Measurements from ENCODE around the gene COL9A3.

COL9A3 gene

DNA sequence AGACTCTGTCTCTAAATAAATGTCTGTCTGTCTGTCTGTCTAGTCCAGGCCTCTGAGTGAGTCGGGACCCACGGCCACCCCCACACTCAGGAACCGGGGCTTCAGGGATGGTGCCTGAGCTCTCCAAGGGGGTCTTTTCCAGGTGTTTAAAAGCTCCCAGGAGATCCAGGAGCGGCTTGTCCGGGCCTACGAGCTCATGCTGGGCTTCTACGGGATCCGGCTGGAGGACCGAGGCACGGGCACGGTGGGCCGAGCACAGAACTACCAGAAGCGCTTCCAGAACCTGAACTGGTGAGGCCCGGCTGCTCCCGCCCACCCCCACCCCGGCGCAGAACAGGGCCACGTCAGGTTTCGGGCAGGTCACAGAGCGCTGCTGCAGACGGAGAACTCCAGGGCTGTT is 5.5 kb upstream of the COL9A3 start:
- no peak for DNase-seq (ENCODE audit: low read depth)

DNA sequence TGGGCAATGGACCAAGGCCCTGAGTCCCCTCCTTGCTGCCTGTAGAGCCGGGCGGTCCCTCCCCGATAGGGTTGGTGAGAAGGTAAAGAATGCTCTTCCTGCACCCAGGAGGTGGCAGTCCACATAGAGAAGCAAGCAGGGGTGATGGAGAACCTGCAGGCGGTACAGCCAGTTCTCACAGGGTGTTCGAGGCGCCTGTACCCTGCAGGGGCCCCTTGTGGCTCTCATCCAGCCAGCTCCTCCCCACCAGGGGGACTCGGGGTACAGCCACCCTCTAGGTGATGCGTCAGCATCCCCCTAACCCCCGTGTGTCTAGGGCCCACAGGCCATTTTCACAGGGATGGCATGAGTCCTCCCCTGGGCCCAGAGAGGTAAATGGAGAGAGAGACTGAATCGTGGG is 5.1 kb upstream of the COL9A3 start:
- DNase-seq (ENCODE audit: low read depth) = no peak

DNA sequence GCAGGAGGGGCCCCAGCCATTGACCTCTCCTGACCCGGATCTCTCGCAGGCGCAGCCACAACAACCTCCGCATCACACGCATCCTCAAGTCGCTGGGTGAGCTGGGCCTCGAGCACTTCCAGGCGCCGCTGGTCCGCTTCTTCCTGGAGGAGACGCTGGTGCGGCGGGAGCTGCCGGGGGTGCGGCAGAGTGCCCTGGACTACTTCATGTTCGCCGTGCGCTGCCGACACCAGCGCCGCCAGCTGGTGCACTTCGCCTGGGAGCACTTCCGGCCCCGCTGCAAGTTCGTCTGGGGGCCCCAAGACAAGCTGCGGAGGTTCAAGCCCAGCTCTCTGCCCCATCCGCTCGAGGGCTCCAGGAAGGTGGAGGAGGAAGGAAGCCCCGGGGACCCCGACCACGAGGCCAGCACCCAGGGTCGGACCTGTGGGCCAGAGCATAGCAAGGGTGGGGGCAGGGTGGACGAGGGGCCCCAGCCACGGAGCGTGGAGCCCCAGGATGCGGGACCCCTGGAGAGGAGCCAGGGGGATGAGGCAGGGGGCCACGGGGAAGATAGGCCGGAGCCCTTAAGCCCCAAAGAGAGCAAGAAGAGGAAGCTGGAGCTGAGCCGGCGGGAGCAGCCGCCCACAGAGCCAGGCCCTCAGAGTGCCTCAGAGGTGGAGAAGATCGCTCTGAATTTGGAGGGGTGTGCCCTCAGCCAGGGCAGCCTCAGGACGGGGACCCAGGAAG is 4.5 kb upstream of the COL9A3 start:
- DNase-seq (ENCODE audit: low read depth) = no peak

DNA sequence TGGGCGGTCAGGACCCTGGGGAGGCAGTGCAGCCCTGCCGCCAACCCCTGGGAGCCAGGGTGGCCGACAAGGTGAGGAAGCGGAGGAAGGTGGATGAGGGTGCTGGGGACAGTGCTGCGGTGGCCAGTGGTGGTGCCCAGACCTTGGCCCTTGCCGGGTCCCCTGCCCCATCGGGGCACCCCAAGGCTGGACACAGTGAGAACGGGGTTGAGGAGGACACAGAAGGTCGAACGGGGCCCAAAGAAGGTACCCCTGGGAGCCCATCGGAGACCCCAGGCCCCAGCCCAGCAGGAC is 4.0 kb upstream of the COL9A3 start:
- no peak for DNase-seq (ENCODE audit: low read depth)

DNA sequence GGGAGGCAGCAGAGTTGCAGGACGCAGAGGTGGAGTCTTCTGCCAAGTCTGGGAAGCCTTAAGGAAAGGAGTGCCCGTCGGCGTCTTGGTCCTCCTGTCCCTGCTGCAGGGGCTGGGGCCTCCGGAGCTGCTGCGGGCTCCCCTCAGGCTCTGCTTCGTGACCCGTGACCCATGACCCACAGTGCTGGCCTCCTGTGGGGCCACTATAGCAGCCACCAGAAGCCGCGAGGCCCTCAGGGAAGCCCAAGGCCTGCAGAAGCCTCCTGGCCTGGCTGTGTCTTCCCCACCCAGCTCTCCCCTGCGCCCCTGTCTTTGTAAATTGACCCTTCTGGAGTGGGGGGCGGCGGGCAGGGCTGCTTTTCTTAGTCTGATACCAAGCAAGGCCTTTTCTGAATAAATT is 3.3 kb upstream of the COL9A3 start:
- DNase-seq (ENCODE audit: low read depth) = no peak

DNA sequence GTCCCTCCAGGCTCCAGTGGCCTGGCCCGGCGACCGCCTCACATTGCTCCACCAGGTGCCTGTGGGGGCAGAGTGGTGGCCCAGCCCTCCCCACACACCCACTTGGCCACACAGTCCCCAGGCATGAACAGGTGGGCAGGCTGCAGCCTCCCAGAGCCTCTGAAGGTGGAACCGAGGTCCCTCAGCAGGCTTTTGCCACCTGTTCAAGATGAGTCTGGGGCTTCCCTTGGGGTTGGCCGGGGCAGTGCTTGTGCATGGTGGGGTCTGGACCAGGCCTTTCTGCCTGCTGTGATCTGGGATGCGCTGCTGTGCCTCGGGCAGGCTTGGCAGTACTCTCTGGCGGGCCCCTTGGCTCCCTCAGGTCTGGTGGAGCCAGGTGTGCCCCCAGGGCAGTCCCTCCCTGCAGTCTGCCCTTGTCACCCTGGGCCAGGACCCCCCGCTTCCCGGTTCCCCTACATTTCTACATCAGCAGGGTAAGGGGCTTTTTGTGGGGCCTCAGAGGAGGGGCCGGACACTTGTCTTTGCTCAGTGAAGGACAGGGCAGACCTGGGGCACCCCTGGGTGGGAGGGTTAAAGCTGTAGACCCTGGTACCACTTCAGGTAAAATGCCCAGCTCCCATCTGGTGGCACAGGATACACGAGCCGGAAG is 2.7 kb upstream of the COL9A3 start:
- DNase-seq (ENCODE audit: low read depth) = no peak

DNA sequence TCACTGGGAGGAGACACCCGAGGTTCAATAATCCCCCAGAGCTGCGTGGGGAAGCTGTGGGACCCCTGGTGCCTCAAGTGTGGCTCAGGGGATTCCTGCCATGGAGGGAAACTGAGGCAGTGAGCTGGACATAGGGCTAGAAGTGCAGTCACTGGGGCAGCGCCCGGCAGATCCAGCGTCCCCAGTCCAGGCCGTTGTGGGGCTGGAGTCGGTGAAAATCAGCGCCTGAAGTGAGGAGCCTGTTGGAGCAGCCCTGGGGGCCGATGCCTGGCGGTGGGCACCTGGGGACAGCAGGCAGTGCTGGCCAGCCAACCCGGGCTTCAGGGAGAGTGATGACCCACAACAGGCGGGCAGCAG is 2.2 kb upstream of the COL9A3 start:
- DNase-seq (ENCODE audit: low read depth) = no peak

DNA sequence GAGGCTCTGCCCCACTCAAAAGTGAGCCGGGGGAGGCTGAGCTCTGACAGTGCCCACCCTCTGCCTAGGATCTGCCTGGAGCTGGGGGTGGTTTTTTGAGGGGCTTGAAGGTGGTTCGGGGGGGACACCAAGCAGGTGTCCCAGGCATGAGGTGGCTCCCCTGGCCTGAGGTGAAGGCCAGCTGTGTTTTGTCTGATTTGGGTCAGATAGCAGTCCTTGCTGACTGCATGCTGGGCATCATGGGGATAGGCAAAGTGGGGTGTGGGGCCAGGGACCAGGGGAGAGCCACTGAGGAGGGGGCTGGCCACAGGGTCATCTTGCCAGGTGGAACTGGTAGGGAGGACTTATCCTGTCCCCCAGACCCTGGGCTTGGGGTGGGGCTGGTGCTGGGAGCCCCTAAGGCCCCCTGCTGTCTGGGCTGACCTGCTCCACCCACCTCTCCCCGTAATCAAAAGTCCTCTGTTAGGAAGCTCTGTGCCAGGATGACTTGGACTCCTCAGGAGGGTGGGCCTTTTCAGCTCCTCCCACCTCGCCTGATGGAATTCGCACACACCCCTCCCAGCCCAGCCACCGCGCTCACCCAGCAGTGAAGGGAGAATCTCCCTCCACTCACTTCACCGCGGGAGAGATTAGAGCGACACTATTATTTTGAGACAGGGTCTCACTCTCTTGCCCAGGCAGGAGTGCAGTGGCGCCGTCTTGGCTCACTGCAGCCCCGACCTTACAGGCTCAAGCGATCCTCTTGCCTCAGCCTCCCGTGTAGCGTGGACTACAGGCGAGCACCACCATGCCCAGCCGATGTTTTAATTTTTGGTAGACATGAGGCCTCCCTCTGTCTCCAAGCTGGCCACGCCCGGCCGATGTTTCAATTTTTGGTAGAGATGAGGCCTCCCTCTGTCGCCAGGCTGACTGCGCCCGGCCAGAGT is 1.5 kb upstream of the COL9A3 start:
- DNase-seq (ENCODE audit: low read depth) = no peak

DNA sequence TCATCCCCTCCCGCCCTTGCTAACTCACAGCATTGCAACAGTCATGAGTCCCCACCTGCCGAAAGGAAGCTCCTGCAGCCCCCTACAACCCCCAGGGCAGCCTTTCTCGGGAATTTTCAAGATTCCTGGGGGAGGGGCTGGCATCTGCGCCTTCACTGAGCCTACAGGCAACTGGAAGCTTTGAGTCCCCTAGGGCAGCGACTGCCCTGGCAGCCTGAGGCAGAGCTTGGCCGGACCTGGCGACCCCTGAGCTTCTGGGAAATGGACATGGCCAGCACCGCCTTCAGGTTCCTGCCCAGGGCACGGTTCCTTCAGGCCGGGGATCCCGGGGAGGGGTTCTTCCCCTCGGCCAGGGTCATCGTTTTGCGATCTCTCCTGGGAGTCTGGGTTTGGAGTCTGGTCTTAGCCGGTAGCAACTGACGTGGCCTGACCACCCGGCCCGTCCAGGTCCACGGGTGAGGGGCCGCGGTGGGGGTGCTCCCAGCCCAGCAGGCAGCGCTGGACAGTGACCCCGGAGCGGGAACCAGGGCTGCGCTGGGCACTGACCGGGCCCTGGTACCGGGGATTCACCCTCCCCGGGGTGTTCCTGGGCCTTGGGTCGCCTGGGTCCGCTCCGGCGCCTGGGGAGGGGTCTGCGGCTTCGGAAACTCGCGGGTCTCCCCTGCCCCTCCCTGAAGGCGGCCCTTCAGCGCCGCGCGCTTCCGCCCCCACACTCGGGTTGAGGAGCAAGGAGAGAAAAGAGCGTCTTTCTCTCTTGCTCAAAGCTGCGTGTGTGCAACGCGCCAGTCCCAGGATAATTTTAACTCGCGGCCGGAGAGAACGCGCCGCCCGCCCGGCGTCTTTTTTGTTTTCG is 593 bp upstream of the COL9A3 start:
- DNase-seq (ENCODE audit: low read depth) = no peak

DNA sequence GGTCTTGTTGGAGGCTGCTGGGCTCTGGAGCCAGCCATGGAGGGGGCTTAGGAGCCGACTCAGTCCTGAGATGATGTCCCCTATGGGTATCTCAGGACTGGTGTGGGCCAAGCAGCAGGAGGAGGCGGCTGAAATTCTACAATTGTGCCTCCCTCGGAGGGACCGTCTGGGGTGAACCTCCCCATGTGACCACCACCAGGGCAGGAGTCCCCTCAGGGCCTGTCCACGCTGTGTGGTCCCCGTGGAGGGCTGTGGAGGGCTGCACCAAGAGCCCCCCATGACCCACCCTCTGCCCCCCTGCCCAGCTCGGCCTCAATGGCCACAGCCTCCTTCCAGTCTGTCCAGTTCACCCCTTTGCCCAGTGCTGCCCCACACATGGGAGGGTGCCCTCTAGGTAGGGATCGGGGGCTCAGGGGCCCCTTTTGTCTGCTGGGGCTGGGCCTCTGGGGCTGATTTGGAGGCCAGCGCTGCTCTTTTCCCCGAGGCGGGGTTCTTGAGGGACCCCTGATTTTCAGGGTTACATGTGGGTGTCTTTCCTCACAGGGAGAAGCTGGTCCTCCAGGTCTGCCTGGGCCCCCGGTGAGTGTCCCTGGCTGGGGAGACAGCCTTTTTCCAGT is 1.2 kb downstream of the COL9A3 start:
- no peak for DNase-seq (ENCODE audit: low read depth)

DNA sequence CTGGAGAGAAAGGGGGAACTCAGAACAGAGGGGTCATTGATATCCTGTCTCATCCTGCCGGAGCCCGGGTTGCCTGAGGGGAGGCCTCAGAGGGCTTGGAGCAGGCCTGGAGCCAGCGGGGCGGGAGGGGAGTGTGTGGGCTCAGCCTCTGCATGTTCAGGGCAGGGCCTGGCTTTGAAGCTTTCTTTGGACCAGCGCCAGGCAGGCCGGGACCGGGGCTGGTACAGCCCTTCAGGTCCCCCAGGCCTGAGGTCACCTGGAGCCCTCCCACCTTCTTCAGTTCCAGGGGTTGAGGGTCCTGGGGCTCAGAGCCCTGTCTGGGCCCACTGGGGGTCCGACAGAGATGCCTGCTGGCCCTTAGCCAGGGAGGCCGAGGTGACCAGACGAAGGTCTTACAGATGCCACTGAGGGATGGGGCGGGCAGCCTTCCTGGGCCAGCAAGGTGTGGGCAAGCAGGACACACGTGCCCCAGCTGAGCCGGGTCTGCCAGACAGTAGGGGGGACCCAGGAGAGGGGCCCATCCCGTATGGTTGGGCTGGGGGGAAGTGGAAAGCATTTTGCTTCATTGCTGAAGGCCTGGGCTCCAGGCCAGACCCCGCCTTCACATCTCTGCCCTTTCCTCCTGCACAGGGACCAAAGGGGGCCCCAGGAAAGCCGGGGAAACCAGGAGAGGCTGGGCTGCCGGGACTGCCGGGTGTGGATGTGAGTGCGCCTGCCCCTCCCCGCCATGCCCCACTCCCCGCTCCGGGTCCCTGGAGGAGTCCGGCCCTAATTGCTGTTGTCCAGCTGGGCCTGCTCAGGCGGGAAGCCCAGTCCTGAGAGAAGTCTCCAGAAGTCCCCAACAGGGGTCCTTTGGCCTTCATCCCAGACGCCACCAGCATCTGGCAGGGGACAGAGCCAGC is 2.0 kb downstream of the COL9A3 start:
- no peak for DNase-seq (ENCODE audit: low read depth)

DNA sequence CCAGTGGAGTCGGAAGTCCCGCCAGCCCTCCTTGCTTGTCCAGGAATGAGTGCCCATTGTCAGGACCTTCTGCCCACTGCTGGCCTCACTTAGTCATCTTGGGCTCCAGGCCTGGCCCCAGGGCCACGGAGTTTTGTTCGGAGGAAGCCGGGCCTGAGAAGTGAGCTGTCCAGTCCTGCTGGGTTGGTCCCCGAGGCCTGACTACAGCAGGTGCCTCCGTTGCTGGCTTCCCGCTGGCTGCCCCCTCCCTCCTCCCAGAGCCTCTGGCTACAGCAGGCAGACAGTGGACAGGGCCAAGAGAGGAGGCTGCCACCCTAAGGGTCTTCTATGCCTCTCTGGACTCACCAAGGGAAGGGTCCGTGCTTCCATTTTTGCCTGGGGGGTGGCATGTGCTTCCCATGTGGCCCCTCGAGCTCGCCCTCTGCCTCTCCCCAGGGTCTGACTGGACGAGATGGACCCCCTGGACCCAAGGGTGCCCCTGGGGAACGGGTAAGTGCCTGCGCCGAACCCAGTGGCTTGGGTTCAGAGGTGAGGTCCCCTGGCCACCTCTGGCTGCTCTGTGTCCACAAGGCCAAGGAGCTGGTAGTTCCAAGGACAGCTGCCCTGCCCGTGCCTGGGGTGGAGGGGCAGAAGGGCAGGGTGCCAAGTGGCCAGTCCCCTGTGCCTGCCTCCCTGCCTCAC is 2.8 kb downstream of the COL9A3 start:
- no peak for DNase-seq (ENCODE audit: low read depth)

DNA sequence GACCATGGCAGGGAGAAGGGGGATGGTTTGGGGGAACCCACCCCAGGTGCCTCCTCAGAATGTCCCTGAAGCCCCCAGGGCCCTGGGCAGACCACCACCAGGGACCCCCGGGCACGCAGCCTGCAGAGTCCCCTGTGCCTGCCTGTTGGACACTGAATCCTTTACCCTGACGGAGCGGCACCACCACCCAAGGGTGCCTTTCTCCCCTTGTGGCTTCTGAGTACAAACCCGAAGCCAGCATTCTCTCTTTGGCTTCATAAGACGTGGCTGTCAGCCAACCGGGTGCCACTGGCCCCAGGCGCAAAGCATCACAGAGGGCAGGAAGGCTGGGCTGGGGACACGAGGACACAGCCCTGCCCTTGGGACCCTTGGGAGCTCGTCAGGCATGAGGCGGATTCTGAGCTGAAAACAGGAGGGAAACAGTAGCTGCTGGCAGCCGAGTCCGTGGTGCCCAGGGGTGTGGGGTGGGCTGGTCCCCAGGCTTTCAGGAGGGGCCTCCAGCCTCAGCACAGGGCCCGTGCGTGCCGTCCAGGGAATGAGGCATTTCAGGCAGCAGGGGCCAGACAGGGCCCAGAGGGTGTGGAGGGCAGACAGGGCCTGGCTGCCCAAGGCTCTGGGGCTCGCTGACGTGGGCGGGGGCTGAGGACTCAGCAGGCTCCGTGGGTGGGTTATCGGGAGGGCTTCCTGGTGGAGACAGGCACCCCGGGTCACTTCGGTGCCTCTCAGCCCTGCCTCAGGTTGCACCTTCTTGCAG is 3.5 kb downstream of the COL9A3 start:
- DNase-seq (ENCODE audit: low read depth) = no peak

DNA sequence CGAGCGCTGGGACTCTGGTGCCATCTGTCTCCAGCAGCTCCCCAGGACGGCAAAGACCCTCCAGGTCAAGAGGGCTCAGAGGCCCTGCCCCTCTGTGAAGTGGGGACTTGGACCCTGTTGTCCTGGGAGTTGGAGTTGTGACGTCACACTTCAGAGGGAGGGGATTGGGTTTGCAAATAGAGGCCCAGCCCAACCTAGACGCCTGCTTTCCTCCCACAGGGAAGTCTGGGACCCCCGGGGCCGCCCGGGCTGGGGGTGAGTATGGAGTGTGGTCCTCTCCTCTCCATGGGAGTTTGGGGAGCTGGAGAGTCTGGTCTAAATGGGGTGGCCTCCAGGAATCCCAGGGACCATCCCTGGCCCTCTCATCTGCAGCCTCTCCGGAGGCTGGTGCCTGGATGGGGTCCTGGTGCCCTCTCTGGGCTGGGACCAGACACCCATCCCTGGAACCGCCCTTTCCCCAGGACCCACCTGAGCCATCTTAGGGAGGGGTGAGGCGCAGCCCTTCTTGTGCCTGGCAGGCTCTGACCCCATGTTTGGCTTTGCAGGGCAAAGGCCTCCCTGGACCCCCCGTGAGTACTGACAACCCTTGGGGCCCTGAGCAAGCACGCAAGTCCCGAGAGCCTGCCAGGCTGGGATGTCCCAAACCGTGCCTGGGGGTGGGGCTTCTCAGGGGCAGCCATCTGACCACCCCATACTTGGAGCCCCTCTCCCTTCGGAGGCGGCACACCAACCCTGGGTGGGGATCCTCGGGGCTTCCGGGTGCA is 4.3 kb downstream of the COL9A3 start:
- DNase-seq (ENCODE audit: low read depth) = no peak

DNA sequence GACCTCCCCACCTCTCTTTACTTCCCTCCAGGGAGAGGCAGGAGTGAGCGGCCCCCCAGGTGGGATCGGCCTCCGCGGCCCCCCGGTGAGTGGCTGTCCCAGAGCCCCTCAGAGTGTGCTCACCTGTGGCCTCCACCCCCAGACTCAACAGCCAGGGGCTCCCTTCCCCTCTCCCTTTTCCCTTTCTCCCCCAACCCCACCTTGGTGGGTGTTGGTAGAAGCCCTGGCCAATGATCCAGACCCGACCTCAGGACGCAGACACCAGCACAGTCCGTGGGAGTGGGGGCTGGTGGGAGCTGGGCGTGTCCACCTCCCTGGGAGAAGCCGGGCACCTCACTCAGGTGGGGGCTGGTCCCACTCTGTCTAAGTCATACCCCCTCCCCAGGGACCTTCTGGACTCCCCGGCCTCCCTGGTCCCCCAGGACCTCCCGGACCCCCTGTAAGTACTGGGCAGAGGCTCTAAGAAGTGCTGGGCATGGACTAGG is 4.9 kb downstream of the COL9A3 start:
- DNase-seq (ENCODE audit: low read depth) = no peak

DNA sequence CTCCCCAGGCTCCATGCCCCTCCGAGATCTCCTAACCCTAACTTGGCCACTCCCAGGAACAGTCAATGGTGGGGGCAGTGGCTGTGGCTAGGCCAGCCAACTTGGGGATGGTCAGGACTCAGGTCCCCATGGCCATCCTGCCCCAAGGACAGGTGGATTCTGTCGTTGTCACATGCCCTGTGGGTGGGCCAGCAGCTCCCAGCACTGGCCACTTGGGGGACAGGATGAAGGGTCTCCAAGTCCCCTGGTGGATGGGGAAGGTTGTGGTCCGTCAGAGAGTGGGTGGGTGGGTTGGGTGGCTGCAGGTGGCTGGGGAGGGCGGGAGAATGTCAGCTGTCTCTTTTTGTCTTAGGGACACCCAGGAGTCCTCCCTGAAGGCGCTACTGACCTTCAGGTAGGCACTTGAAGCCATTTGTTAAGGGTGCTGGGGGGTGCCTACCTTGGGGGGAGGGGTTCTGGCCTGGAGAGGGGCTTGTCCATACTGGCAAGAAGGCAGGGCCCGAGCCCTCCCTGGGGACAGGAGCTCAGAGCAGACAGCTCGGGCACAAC is 5.5 kb downstream of the COL9A3 start:
- no peak for DNase-seq (ENCODE audit: low read depth)

DNA sequence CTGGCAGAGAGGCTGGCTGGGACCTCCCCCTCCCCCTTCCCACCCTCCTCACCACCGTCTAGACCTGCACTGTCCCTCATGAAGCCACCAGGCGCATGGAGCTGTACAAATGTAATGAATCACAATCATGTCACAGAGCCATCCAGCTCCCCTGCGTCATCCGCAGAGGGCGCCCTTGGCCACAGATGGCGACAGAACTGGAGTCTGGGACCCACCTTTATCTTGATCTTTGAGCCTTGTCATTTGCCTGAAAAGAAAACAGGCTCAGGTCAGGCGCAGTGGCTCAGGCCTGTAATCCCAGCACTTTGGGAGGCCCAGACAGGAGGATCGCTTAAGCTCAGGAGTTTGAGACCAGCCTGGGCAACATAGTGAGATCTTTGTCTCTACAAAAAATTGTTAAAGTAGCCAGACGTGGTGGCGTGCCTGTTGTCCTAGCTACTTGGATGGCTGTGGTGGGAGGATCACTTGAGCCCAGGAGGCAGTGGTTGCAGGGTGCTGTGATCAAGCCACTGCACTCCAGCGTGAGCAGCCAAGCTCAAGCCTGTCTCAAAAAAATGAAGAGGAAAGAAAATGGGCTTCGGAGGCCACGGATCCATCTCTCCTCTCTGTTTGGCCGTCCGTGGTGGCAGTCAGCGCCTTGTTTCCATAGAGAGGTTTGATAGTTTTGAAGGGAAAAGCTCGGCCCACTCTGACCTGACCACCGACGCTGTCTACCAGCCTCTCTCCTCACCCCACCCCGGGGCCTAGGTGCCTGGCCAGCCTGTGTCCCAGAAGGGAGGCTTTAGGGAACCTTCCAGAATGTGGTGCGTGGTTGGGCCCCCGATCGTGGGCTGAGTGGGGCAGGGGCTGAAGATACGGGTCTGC is 6.2 kb downstream of the COL9A3 start:
- no peak for DNase-seq (ENCODE audit: low read depth)

Data from activated T-cell treated with anti-CD3 and anti-CD28 coated beads for 24 hours (primary cell).